Thyroid gland (tissue), 4 donors: ENCODE results near the gene GOLGA6C.
"Not testable (repeated sequence)": the region's sequence is repeated elsewhere in the genome, so short reads cannot be mapped to it uniquely, and the experiment has no call there.

ENCODE experiments used
- CTCF ChIP-seq, 6 experiments: fragments of 200-600 bp in 3 of 6; fragments of 450-650 bp in 3 of 6; sonication (generic) in 3 of 6; IDR thresholded peaks; one replicate each; pipeline ENCODE4 v1.5.1; 2016 to 2019; ENCODE audit warnings: antibody characterized with exemption in 6 of 6, mild to moderate bottlenecking in 2 of 6, inconsistent platforms in 1 of 6, moderate library complexity in 1 of 6
- POLR2A ChIP-seq, 2 donors: fragments of 450-650 bp; IDR thresholded peaks; one replicate each; pipeline ENCODE4 v1.6.1; 2017; ENCODE audit warnings: antibody characterized with exemption in 2 of 2, mild to moderate bottlenecking in 2 of 2, moderate library complexity in 1 of 2

- TF ChIP-seq CTCF, POLR2A (IDR thresholded peaks at IDR 0.05): not testable (repeated sequence)
Measured at GRCh38 chr15:75217574-75217973, 40.6 kb upstream of the GOLGA6C start.
